Glutamatergic neuron (in vitro differentiated cells): ENCODE measurements around the gene TCTN1. TPM values are rescaled to one million over a fixed set of nuclear protein-coding genes. Genes with fewer than 3 reads are reported as not detected.
"Not testable (repeated sequence)": the region's sequence is repeated elsewhere in the genome, so short reads cannot be mapped to it uniquely, and the experiment has no call there.

Experiments
- DNase-seq: peaks from one replicate; pipeline ENCODE4 v3.0.0; 2022
- H3K27ac Mint-ChIP-seq: one replicate; pipeline ENCODE4 v1.8.0; 2020; ENCODE audit warnings: mild to moderate bottlenecking, mixed read lengths, inconsistent platforms; ENCODE audit not compliant: unreplicated experiment
- H3K27me3 Mint-ChIP-seq: one replicate; pipeline ENCODE4 v1.8.0; 2020; ENCODE audit warnings: mild to moderate bottlenecking, moderate library complexity, mixed read lengths, inconsistent platforms; ENCODE audit not compliant: unreplicated experiment
- H3K36me3 Mint-ChIP-seq: one replicate; pipeline ENCODE4 v1.8.0; 2020; ENCODE audit warnings: mild to moderate bottlenecking, mixed read lengths, inconsistent platforms; ENCODE audit not compliant: unreplicated experiment
- H3K4me1 Mint-ChIP-seq: one replicate; pipeline ENCODE4 v1.8.0; 2020; ENCODE audit warnings: mild to moderate bottlenecking, low read depth, mixed read lengths, inconsistent platforms; ENCODE audit not compliant: unreplicated experiment
- H3K4me3 Mint-ChIP-seq: one replicate; pipeline ENCODE4 v1.8.0; 2020; ENCODE audit warnings: mild to moderate bottlenecking, mixed read lengths, inconsistent platforms; ENCODE audit not compliant: unreplicated experiment
- H3K9me3 Mint-ChIP-seq: one replicate; pipeline ENCODE4 v1.8.0; 2020; ENCODE audit warnings: mild to moderate bottlenecking, moderate library complexity, mixed read lengths, inconsistent platforms; ENCODE audit not compliant: unreplicated experiment
- CTCF ChIP-seq: fragments of 200-600 bp; sonication (generic); IDR thresholded peaks from one replicate; pipeline ENCODE4 v1.5.0; 2021; ENCODE audit not compliant: partially characterized antibody, unreplicated experiment
- total RNA-seq: library from RNA; stranded (reverse); fragmentation: NEBNext Ultra II Directional; extraction: Animal tissue kit (Norgen Biotek cat#: 25700); gene quantifications from one replicate; pipeline ENCODE4 v1.2.1, GENCODE V29; 2021; ENCODE audit not compliant: unreplicated experiment

The TCTN1 gene
- total RNA-seq, 1 donor from 2014 or later = 21.8 TPM

- no peak overlapping the region for H3K27ac Mint-ChIP-seq
These were observed 23.1 kb upstream of the TCTN1 start for GRCh38 chr12:110590806-110591326.

GRCh38 chr12:110591451-110592051, 22.4 kb upstream of the TCTN1 start:
- Mint-ChIP-seq H3K4me3 (no peak overlapping the region), H3K27ac (no peak overlapping the region)

More at GRCh38 chr12:110590806-110591326, 23.1 kb upstream of the TCTN1 start:
- TF ChIP-seq CTCF = no peak
- Mint-ChIP-seq H3K27me3 (peaks cover 2% of the 10 kb centered on the region), H3K4me3 (no peak overlapping the region), H3K9me3 (no peaks in the 10 kb centered on the region), H3K4me1 (no peaks in the 10 kb centered on the region), H3K36me3 (no peaks in the 10 kb centered on the region)
- no peak for DNase-seq

GRCh38 chr12:110592078-110592477, 21.9 kb upstream of the TCTN1 start:
- H3K27ac Mint-ChIP-seq = no peak overlapping the region
- H3K9me3 Mint-ChIP-seq = no peaks in the 10 kb centered on the region
- H3K4me3 Mint-ChIP-seq = no peak overlapping the region
- no peaks in the 10 kb centered on the region for H3K4me1 Mint-ChIP-seq
- DNase-seq = no peak
- no peak for TF ChIP-seq CTCF
- peaks cover 2% of the 10 kb centered on the region for H3K27me3 Mint-ChIP-seq
- no peaks in the 10 kb centered on the region for H3K36me3 Mint-ChIP-seq

More at GRCh38 chr12:110591451-110592051, 22.4 kb upstream of the TCTN1 start:
- TF ChIP-seq CTCF = no peak
- Mint-ChIP-seq H3K27me3 (peaks cover 2% of the 10 kb centered on the region), H3K4me1 (no peaks in the 10 kb centered on the region), H3K9me3 (no peaks in the 10 kb centered on the region), H3K36me3 (no peaks in the 10 kb centered on the region)
- no peak for DNase-seq

GRCh38 chr12:110592919-110593318, 21.0 kb upstream of the TCTN1 start:
- not testable (repeated sequence) for H3K27me3 Mint-ChIP-seq, H3K9me3 Mint-ChIP-seq, H3K36me3 Mint-ChIP-seq, H3K4me3 Mint-ChIP-seq, H3K4me1 Mint-ChIP-seq, DNase-seq, H3K27ac Mint-ChIP-seq

- no peak for DNase-seq
- no peaks in the 10 kb centered on the region for H3K27me3 Mint-ChIP-seq
- no peak for TF ChIP-seq CTCF
- H3K9me3 Mint-ChIP-seq = no peaks in the 10 kb centered on the region
- H3K4me3 Mint-ChIP-seq = no peak overlapping the region
- no peak overlapping the region for H3K27ac Mint-ChIP-seq
- no peaks in the 10 kb centered on the region for H3K36me3 Mint-ChIP-seq
- H3K4me1 Mint-ChIP-seq = no peaks in the 10 kb centered on the region
These were observed 16.0 kb upstream of the TCTN1 start for GRCh38 chr12:110597885-110598284.
